ENCODE measurements around the gene MEN1. TPM values are rescaled to one million over a fixed set of nuclear protein-coding genes. Genes with fewer than 3 reads are reported as not detected.

The MEN1 gene
- total and polyA plus RNA-seq, 9 of the 15 experiments (the other 6 are each of a cell fraction or from before 2014, with no cell fraction given): 3.4 to 57.2 (median 19.3) TPM

DNA sequence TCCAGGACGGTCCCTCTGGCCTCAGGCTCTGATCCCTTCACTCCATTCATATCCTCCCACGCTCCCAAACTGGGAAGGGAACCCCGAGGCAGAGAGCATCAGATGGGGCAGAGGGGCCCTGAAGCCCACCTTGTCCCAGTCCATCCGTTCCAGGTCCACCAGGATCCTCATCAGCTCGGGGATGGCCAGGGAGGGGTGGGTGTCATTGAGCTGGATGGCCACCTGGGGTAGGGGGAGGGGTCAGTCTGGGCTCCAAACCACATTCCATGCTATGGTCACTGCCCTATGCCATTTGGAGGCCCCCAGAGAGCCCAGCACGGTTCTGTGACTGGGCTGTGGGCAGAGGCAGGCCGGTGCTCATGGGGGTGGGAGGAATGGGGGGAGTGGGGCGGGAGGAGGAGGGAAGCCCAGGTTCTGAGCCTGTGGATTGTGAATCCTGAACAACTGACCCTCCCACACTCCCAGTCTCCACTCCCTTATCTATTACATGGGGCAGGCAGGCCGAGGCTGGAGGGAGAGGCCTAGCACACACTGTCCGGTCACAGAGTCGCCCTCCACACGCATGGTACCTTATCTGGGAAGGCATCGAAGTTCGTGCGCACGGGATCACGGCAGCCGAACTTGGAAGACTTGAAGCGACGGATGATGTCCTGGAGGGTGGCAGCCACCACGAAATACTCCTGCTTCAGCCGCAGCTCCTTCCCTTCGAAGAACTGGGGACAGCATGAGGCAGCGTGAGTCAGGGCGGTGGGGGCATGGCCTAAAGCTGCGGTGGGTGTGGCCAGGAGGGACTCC is 56.0 kb downstream of the MEN1 start (continued):
- TF ChIP-seq, protein P1, sequence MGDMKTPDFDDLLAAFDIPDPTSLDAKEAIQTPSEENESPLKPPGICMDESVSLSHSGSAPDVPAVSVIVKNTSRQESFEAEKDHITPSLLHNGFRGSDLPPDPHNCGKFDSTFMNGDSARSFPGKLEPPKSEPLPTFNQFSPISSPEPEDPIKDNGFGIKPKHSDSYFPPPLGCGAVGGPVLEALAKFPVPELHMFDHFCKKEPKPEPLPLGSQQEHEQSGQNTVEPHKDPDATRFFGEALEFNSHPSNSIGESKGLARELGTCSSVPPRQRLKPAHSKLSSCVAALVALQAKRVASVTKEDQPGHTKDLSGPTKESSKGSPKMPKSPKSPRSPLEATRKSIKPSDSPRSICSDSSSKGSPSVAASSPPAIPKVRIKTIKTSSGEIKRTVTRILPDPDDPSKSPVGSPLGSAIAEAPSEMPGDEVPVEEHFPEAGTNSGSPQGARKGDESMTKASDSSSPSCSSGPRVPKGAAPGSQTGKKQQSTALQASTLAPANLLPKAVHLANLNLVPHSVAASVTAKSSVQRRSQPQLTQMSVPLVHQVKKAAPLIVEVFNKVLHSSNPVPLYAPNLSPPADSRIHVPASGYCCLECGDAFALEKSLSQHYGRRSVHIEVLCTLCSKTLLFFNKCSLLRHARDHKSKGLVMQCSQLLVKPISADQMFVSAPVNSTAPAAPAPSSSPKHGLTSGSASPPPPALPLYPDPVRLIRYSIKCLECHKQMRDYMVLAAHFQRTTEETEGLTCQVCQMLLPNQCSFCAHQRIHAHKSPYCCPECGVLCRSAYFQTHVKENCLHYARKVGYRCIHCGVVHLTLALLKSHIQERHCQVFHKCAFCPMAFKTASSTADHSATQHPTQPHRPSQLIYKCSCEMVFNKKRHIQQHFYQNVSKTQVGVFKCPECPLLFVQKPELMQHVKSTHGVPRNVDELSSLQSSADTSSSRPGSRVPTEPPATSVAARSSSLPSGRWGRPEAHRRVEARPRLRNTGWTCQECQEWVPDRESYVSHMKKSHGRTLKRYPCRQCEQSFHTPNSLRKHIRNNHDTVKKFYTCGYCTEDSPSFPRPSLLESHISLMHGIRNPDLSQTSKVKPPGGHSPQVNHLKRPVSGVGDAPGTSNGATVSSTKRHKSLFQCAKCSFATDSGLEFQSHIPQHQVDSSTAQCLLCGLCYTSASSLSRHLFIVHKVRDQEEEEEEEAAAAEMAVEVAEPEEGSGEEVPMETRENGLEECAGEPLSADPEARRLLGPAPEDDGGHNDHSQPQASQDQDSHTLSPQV (IDR thresholded peaks at IDR 0.05): peak; percentile 87
- TF ChIP-seq BCOR (IDR thresholded peaks at IDR 0.05) (0 out of 2 replicates have a peak, but pooled peaks have one; percentile 22), CXXC5 (CRISPR knock-in tag; IDR thresholded peaks at IDR 0.05) (peak; percentile 74), HDAC2 (IDR thresholded peaks at IDR 0.05) (peak; percentile 73; the same call in 1 of the 2 replicates), ESRRA (IDR thresholded peaks at IDR 0.05; ENCODE audit: borderline replicate concordance, low read depth) (no peak), PHF20 (IDR thresholded peaks at IDR 0.05; ENCODE audit: partially characterized antibody) (peak; percentile 46), SRSF7 (optimal IDR thresholded peaks at IDR 0.05; ENCODE audit: low read depth, low read length) (no peak), MYC (IDR thresholded peaks at IDR 0.05; ENCODE audit: low read depth, low read length) (peak; percentile 61; the same call in 1 of the 2 replicates), MYC (CRISPR knock-in tag; IDR thresholded peaks at IDR 0.05; ENCODE audit: borderline replicate concordance, low read depth) (no peak), CTBP1 (IDR thresholded peaks at IDR 0.05; ENCODE audit: borderline replicate concordance) (peak; percentile 56; the same call in 1 of the 2 replicates), KAT7 (CRISPR knock-in tag; IDR thresholded peaks at IDR 0.05; ENCODE audit: borderline replicate concordance) (0 out of 2 replicates have a peak, but pooled peaks have one; percentile 63), FOSL1 (tag; conservative IDR thresholded peaks at IDR 0.05) (peak; percentile 46; the same call in 1 of the 2 replicates), GATA2 (CRISPR knock-in tag; IDR thresholded peaks at IDR 0.05) (peak; percentile 86), HDAC1 (IDR thresholded peaks at IDR 0.05) (0 out of 4 replicates have a peak, but pooled peaks of 1 of the 2 experiments have one; percentile 59), CREM (IDR thresholded peaks at IDR 0.05; ENCODE audit: low read depth) (peak; percentile 52), NR2C1 (IDR thresholded peaks at IDR 0.05) (no peak), NR2C1 (tag; IDR thresholded peaks at IDR 0.05) (0 out of 2 replicates have a peak, but pooled peaks have one; percentile 27)
- TF ChIP-seq, protein P2, sequence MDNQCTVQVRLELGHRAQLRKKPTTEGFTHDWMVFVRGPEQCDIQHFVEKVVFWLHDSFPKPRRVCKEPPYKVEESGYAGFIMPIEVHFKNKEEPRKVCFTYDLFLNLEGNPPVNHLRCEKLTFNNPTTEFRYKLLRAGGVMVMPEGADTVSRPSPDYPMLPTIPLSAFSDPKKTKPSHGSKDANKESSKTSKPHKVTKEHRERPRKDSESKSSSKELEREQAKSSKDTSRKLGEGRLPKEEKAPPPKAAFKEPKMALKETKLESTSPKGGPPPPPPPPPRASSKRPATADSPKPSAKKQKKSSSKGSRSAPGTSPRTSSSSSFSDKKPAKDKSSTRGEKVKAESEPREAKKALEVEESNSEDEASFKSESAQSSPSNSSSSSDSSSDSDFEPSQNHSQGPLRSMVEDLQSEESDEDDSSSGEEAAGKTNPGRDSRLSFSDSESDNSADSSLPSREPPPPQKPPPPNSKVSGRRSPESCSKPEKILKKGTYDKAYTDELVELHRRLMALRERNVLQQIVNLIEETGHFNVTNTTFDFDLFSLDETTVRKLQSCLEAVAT (IDR thresholded peaks at IDR 0.05): no peak
- TF ChIP-seq, protein P3, sequence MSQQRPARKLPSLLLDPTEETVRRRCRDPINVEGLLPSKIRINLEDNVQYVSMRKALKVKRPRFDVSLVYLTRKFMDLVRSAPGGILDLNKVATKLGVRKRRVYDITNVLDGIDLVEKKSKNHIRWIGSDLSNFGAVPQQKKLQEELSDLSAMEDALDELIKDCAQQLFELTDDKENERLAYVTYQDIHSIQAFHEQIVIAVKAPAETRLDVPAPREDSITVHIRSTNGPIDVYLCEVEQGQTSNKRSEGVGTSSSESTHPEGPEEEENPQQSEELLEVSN (IDR thresholded peaks at IDR 0.05; ENCODE audit: borderline replicate concordance in 1 of 2, extremely low read depth in 1 of 2, insufficient read depth in 1 of 2, insufficient read length in 1 of 2, low read depth in 1 of 2, low read length in 1 of 2, poor library complexity in 1 of 2, severe bottlenecking in 1 of 2): peak in 1 of 2 experiments; percentile 72
